ENCODE data around the gene ZNF511.

DNA sequence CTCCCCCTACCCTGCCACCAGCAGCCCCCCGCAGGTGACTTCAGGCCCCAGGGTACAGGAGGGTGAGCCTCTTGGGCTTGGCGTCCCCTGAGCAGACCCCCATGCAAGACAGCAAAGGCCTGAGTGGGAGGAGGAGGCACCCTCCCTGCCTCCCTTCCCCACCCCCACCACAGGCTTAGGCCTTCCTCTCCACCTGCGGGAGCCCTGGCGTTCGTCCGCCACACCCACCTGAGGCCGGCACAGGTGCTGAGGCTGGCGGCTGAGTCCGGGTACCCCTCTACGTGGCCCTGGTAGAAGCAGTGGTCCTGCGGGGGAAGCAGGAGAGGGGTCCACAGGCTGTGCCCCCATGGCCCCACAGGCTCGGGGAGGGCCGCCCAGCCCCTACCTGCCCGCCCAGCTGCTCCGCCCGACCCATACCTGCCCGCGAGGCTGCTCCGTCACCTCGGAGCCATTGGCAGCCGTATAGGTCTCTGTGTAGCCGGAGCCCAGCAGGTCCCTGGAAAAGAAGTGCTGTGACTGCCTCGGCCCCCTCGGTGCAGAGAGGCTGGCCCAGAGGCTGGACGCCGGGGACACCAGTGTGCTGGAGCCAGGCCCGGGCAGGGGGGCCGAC is 35.1 kb upstream of the ZNF511 start:
- no peak for TF ChIP-seq EZH2phosphoT487 (IDR thresholded peaks at IDR 0.05; ENCODE audit: borderline replicate concordance, low read length)
- TF ChIP-seq, protein P1, sequence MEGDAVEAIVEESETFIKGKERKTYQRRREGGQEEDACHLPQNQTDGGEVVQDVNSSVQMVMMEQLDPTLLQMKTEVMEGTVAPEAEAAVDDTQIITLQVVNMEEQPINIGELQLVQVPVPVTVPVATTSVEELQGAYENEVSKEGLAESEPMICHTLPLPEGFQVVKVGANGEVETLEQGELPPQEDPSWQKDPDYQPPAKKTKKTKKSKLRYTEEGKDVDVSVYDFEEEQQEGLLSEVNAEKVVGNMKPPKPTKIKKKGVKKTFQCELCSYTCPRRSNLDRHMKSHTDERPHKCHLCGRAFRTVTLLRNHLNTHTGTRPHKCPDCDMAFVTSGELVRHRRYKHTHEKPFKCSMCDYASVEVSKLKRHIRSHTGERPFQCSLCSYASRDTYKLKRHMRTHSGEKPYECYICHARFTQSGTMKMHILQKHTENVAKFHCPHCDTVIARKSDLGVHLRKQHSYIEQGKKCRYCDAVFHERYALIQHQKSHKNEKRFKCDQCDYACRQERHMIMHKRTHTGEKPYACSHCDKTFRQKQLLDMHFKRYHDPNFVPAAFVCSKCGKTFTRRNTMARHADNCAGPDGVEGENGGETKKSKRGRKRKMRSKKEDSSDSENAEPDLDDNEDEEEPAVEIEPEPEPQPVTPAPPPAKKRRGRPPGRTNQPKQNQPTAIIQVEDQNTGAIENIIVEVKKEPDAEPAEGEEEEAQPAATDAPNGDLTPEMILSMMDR (IDR thresholded peaks at IDR 0.05; ENCODE audit: low read depth, low read length, poor library complexity, severe bottlenecking) = no peak

All from DOHH2 (cell line).